WERI-Rb-1 (cell line): ENCODE data around the gene KDM8.
A peak's percentile ranks its signal among the peaks of the same experiment; 100 is the strongest.

Experiments
- DNase-seq: peaks from one replicate; pipeline ENCODE4 v3.0.0-alpha.2; 2020
- H3K27ac ChIP-seq: fragments of 250-450 bp; sonication (Bioruptor Pico); 2 replicates; pipeline ENCODE4 v1.5.1; 2020; ENCODE audit warnings: mild to moderate bottlenecking, moderate library complexity
- H3K27me3 ChIP-seq: fragments of 250-450 bp; sonication (Bioruptor Pico); 2 replicates; pipeline ENCODE4 v1.5.1; 2021; ENCODE audit warnings: mild to moderate bottlenecking, low read depth, moderate library complexity; ENCODE audit not compliant: insufficient read depth, severe bottlenecking
- H3K36me3 ChIP-seq: fragments of 250-450 bp; sonication (Bioruptor Pico); 2 replicates; pipeline ENCODE4 v1.5.1; 2020; ENCODE audit warnings: mild to moderate bottlenecking, moderate library complexity
- H3K4me3 ChIP-seq: 2 replicates; pipeline ENCODE4 v1.5.1; 2011; ENCODE audit warnings: low read depth, mild to moderate bottlenecking, control low read depth, low read length
- H3K9me3 ChIP-seq: fragments of 250-450 bp; sonication (Bioruptor Pico); 2 replicates; pipeline ENCODE4 v1.5.1; 2021; ENCODE audit warnings: mild to moderate bottlenecking, moderate library complexity; ENCODE audit not compliant: severe bottlenecking
- CTCF ChIP-seq: IDR thresholded peaks from 2 replicates; pipeline ENCODE4 v1.5.1; 2011; ENCODE audit warnings: low read depth, mild to moderate bottlenecking, control low read depth, inconsistent platforms, low read length

KDM8 gene

DNA sequence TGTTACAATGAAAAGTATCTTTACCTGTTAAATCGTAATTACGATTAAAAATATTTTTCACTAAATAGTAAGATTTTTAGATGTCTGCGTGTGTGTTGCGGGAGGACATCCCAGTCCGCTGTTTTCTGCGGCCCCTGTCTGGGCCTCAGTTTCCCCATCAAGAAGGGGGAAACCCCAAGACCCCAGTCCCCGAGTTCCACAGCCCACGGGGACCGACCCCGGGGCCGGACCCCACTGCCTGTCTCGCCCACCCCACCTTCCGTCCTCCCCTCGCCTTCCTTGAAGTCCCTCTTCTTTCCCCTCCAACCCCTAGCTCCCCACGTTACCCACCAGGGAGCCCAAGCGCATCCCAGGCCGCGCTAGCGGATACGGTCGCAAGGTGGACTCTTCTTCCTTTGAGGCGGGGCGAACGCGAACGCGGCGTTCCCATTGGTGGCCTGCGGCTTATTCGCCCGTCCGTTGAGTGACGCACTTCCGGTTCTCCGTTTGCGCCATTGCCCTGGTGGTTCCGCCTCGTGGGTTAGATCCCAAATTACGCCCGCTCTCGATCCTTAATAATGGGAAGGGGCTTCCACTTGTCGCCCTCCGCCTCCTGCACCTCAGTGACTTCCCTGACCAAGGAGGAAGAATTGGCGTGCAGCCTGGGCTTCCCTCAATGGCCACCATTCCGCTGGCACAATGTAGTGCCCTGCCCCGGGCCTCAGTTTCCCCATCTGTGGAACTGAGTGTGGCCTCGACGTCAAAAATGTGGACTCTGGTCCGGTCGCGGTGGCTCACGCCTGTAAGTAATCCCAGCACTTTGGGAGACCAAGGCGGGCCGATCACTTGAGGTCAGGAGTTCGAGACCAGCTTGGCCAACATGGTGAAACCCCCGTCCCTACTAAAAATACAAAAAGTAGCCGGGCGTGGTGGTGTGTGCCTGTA, 65.3 kb downstream of the KDM8 start, which contains the start of gene NSMCE1:
NSMCE1 (minus strand) TSS at position 397 of the 924 bp plus-strand sequence. CDS start 11,202 bp downstream, outside the sequence.
- Histone ChIP-seq H3K4me3 (peak within 1 kb of the TSS; percentile 71), H3K27me3 (no peaks in the 10 kb centered on the region), H3K27ac (peak within 1 kb of the TSS; percentile 41)

DNA sequence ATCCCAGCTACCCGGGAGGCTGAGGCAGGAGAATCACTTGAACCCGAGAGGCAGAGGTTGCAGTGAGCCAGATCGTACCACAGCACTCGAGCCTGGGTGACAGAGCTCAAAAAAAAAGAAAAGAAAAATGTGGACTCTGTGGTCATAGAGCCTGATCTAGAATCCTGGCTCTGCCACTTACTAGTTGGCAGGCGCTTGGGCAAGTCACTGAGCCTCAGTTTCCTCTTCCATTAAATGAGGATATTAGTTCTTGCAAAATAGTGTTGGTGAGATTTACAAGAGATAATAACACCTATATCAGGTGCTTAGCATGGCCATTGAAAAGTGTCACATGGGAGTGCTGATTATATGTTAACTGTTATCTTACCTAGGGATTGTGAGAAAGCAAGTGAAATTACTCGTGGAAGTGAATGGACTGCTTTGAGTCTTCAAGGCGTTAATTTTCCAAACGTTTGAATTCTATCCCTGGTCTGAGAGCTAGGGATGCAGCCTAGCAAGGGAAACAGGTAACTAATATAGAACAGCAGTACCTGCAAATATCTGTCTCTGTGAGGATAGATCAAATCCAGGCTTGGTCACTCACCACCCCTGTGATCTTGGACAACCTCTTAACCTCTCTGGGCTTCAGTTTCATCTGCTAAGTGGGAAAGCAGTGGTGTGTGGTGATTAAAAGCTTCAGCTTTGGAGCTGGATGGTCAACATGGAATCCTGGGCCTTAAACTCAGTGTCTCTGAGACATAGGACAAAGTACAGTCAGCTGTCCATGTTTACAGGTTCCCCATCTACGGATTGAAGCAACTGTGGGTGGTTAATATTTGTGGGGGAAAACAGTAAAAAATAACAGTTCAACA, 66.2 kb downstream of the KDM8 start:
- H3K36me3 ChIP-seq: no peaks in the 10 kb centered on the region
- no peaks in the 10 kb centered on the region for H3K27me3 ChIP-seq
- H3K27ac ChIP-seq: no peak overlapping the region
- no peak for TF ChIP-seq CTCF
- DNase-seq: no peak
- H3K4me3 ChIP-seq: peak overlapping the region; percentile 71
- H3K9me3 ChIP-seq: no peaks in the 10 kb centered on the region

More for the DNA sequence above, 65.3 kb downstream of the KDM8 start, which contains the start of gene NSMCE1:
- Histone ChIP-seq H3K36me3 (no peaks in the 10 kb centered on the region), H3K9me3 (no peaks in the 10 kb centered on the region)
- 0 out of 2 replicates have a peak, but pooled peaks have one; percentile 23 for TF ChIP-seq CTCF
- peak; percentile 95 for DNase-seq

DNA sequence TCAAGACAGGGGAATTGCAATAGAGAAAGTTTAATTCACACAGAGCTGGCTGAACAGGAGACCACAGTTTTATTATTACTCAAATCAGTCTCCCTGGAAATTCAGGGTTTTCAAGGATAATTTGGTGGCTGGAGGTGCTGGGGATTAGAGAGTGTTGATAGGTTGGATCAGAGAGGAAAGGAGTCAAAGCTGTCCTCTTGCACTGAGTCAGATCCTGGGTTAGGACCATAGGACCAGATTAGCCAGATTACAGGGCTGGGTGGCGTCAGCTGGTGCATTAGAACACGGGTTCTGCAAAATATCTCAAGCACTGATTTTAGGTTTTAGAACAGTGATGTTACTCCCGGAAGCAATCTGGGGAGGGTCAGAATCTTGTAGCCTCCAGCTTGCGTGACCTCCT, 67.0 kb downstream of the KDM8 start:
- Histone ChIP-seq H3K36me3 (no peaks in the 10 kb centered on the region), H3K27ac (no peak overlapping the region), H3K9me3 (no peaks in the 10 kb centered on the region), H3K4me3 (no peak overlapping the region), H3K27me3 (no peaks in the 10 kb centered on the region)
- no peak for DNase-seq
- TF ChIP-seq CTCF: no peak
